GM18499 (cell line): ENCODE measurements around the gene CCDC110.
"Not testable (repeated sequence)": the region's sequence is repeated elsewhere in the genome, so short reads cannot be mapped to it uniquely, and the experiment has no call there.

Source experiments
- ATAC-seq: cut with Tn5 transposase; IDR thresholded peaks from one replicate; pipeline ENCODE4 v1.9.1; 2021; ENCODE audit warnings: moderate number of reproducible peaks; ENCODE audit not compliant: insufficient read depth, unreplicated experiment

CCDC110 gene

DNA sequence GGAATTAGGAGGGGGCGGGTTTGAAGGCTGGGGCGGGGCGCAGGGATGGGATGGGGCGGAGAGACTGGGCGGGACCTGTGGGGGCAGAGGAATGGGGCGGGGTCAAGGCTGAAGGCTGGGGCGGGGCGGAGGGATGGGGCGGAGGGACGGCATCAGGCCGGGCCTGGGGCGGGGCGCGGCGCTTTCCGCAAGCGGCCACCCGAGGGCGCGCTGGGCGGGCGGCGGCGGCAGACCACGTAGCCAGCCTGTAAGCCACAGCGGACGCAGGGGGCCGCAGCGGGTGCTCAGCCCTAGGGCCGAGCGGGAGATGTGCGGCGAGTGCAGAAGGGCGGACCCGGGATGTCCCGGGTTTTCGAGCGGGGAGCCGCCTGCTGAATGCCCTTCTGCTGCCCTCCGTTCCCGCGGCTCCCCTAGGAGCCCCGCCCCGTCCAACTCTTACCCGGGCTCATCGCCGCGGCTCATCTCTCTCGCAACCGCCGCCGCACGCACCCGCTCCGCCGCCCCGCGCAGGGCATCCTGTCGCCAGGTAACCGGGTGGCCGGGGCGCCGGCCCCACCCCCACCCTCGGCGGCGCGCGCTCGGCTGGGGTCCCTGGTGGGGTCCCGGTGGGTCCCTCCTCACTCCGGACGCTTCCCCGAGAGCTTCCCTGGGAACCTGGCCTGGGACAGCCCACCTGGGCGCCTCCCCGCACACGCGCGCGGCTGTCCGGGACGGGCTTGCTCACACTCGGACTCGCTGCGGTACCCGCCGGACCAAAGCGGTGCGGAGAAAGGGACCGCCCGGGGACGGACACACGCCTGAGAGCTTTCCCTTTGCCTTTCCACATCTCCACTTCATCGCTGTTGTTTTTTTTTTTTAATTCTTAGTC, at the start of gene CCDC110:
CCDC110 (minus strand) TSS at position 499 of the 868 bp plus-strand sequence; CDS start at position 449, 50 bp downstream.
- peak; percentile 54 for ATAC-seq

GRCh38 chr4:185520119-185520518, 48.6 kb upstream of the CCDC110 start:
- no peak for ATAC-seq

GRCh38 chr4:185518494-185518893, 47.0 kb upstream of the CCDC110 start:
- ATAC-seq = no peak

DNA sequence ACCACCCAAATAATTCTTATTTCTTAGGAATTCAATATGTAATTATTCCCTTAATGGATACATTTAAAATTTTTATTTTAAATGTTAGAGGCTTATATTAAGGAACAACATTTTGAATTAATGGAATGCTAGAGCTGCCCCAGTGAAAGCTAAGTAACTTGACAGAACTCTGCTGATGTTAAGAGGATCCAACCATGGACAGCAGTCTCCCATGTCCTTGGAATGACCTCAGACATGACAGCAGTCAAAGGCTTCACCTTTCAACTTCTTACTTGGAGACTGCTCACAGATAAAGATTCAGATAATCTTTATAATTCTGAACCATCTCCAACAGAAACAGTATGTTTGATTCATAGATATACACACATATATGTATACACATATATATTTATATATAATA, 46.5 kb upstream of the CCDC110 start:
- no peak for ATAC-seq

DNA sequence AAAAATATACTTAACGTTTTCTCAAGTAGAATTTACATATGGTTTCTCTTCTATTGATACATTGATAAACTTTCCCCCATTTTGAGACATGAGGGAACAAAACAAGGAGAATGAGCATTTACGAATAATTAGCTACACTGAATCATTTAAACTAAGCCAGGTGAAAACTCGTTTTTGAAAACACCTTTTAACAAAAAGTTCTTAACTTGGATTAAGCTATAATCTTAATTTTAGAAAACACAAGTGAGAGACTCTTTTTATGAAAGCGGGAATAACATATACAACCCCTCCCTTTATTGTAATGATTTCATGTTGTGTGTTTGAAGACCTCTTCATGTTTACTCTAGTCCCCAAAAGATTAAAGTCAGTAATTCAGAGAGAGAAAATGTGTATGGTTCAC, 43.7 kb upstream of the CCDC110 start:
- ATAC-seq = no peak

GRCh38 chr4:185514182-185514697, 42.7 kb upstream of the CCDC110 start:
- ATAC-seq = no peak

- no peak for ATAC-seq
Measured at GRCh38 chr4:185513489-185514181, 42.1 kb upstream of the CCDC110 start.

- ATAC-seq = no peak
Measured at GRCh38 chr4:185512516-185512915, 41.0 kb upstream of the CCDC110 start.

DNA sequence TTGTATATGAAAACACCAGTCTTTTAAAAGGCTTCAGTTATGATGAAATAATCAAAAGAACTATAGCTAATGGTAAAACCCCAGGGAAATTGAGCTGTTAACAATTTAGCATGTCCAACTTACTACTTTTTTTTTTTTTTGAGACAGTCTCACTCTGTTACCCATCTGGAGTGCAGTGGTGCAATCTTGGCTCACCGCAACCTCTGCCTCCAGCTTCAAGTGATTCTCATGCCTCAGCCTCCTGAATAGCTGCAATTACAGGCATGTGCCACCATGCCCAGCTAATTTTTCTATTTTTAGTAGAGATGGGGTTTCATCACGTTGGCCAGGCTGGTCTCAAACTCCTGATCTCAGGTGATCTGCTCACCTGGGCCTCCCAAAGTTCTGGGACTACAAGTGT, 39.7 kb upstream of the CCDC110 start:
- not testable (repeated sequence) for ATAC-seq

DNA sequence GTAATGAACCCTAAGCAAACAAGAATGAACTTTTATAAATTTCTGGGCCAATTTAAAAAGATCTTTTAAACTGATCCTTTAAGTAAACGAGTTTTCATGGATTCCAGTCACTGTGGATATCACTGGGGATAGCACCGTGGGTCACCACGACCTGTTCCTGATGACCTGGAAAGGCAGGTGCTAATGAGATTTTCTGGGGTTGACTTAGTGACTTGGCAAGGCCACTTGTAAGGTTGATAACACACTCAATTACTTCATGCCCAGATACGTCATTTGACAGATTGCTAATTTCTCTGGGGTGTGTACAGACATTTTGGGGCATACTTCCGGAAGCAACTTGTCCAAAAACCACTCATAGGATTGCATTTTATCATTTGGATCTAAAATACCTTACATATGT, 39.3 kb upstream of the CCDC110 start:
- no peak for ATAC-seq

- ATAC-seq = no peak
Measured at GRCh38 chr4:185508181-185508580, 36.6 kb upstream of the CCDC110 start.

- no peak for ATAC-seq
Measured at GRCh38 chr4:185506422-185506821, 34.9 kb upstream of the CCDC110 start.

DNA sequence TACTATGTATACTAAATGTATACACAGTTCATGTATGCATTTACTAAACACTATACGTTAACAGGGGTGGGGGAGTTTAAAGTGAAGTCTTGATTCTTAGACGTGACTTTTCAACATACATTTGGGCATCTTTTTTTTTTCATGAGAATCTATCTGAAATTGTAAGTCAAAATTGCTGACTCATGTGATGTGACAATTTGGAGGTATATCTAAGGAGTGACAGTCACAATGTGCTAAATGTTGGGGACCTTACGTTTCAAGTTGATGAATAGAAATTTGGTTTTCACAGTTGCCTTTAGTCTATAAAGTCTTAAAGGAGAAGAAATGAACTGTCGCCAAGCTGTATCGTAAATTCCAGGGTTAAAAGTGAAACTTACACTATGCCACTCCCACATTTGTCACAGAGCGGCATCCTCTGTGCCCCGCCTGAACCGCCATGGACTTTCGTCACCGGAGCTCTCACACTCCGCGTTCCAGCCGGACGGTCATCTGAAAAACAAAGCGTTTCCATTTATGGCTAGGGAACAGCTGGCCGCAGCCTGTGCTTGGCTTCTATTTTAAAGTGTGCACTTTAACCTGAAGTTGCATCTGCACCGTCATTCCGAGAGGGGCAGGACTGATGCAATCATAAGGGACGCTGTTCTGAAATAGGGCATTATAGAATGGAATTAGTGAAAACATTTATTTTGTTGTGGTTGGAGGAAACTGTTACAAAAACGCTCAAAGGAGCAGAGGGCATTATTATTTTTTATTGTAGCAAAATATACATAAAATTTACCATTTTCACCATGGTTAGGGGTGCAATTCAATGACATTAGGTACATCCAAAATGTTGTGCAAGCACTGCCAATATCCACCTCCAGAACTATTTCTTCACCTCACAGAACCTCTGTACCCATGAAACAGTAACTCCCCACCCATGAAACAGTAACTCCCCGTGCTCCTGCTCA, 32.8 kb upstream of the CCDC110 start:
- no peak for ATAC-seq

- ATAC-seq = no peak
Measured at GRCh38 chr4:185502386-185502785, 30.9 kb upstream of the CCDC110 start.

- no peak for ATAC-seq
Measured at GRCh38 chr4:185500576-185500975, 29.0 kb upstream of the CCDC110 start.

GRCh38 chr4:185500035-185500434, 28.5 kb upstream of the CCDC110 start:
- ATAC-seq = no peak

- ATAC-seq = no peak
Measured at GRCh38 chr4:185488650-185489049, 17.1 kb upstream of the CCDC110 start.

GRCh38 chr4:185481401-185481800, 9.9 kb upstream of the CCDC110 start:
- no peak for ATAC-seq

GRCh38 chr4:185480016-185480732, 8.6 kb upstream of the CCDC110 start:
- no peak for ATAC-seq
